HepG2 (cell line): ENCODE results near the gene GRAMD1B. TPM values are rescaled to one million over a fixed set of nuclear protein-coding genes. Genes with fewer than 3 reads are reported as not detected.

Experiments used
- ATAC-seq: fragments of 200-7000 bp; cut with Tn5 transposase; 3 replicates; pipeline ENCODE4 v1.9.1; 2020; ENCODE audit warnings: mild to moderate bottlenecking, moderate library complexity
- BruUV-seq: library from RNA; stranded (reverse); fragments of 400-500 nt; replicated peaks from 2 replicates; lab custom pipeline; 2021; lab: Mats Ljungman, UMichigan
- CTCF ChIA-PET: fragments of 300-600 bp; formaldehyde crosslinking; extraction: SDS; loops from one replicate; lab custom pipeline; 2021; ENCODE audit warnings: low total read pairs, inconsistent platforms, low intra/inter-chr PET ratio; lab: Yijun Ruan, JAX
- POLR2A ChIA-PET: fragments of 350-600 bp; sonication (Branson Sonifier 250); formaldehyde crosslinking; loops from one replicate; lab custom pipeline; 2020; ENCODE audit warnings: antibody characterized with exemption, inconsistent platforms; lab: Yijun Ruan, JAX
- DNase-seq: peaks from one replicate; pipeline ENCODE4 v3.0.0-alpha.2; 2015; ENCODE audit warnings: low spot score
- FAIRE-seq: peaks from 3 replicates; lab custom pipeline; 2011; peaks lifted over from hg19 to GRCh38; lab: Jason Lieb, UNC
- H2AFZ ChIP-seq: one replicate; pipeline ENCODE4 v1.6.1; 2011; ENCODE audit warnings: low read length, inconsistent platforms
- H3K27ac ChIP-seq: fragments of 300-600 bp; 3 replicates; pipeline ENCODE4 v1.8.0; 2011; ENCODE audit warnings: mixed run types, mild to moderate bottlenecking, mixed read lengths, low read length, inconsistent platforms; ENCODE audit not compliant: insufficient read depth; ENCODE audit errors: extremely low read length
- H3K27me3 ChIP-seq, 2 experiments: fragments of 200-600 bp in 1 of 2; 2 replicates in 1 of 2; 3 replicates in 1 of 2; pipeline versions ENCODE4 v1.6.0 to v1.8.0; 2011; ENCODE audit warnings: low read length in 2 of 2, mild to moderate bottlenecking in 2 of 2, moderate library complexity in 2 of 2, inconsistent platforms in 1 of 2; ENCODE audit not compliant: insufficient read depth in 2 of 2, control insufficient read depth in 1 of 2
- H3K36me3 ChIP-seq, 2 experiments: fragments of 200-600 bp in 1 of 2; replicated peaks in 1 of 2; 2 replicates in 1 of 2; 3 replicates in 1 of 2; pipeline versions ENCODE4 v1.5.1 to v1.8.0; 2011; ENCODE audit warnings: low read length in 2 of 2, inconsistent platforms in 1 of 2; ENCODE audit not compliant: insufficient read depth in 2 of 2, control insufficient read depth in 1 of 2
- H3K4me1 ChIP-seq: 2 replicates; pipeline ENCODE4 v1.5.1; 2012; ENCODE audit warnings: low read length, inconsistent platforms; ENCODE audit not compliant: insufficient read depth
- H3K4me2 ChIP-seq: 2 replicates; pipeline ENCODE4 v1.6.0; 2011; ENCODE audit warnings: low read depth, low read length, inconsistent platforms
- H3K4me3 ChIP-seq, 3 experiments: fragments of 200-600 bp in 1 of 3; sonication (generic), shearing (Covaris generic) in 1 of 3; replicated peaks in 1 of 3; 2 replicates each; pipeline ENCODE4 v1.5.1; 2011 to 2016; ENCODE audit warnings: low read length in 3 of 3, inconsistent platforms in 2 of 3, low read depth in 2 of 3, mild to moderate bottlenecking in 2 of 3, control low read depth in 1 of 3, mixed read lengths in 1 of 3; ENCODE audit not compliant: insufficient read depth in 1 of 3
- H3K79me2 ChIP-seq: one replicate; pipeline ENCODE4 v1.6.1; 2011; ENCODE audit warnings: low read length, inconsistent platforms; ENCODE audit not compliant: insufficient read depth
- H3K9ac ChIP-seq: 2 replicates; pipeline ENCODE4 v1.6.0; 2011; ENCODE audit warnings: mild to moderate bottlenecking, low read depth, low read length, inconsistent platforms; ENCODE audit not compliant: insufficient read depth
- H3K9me3 ChIP-seq: 2 replicates; pipeline ENCODE4 v1.5.1; 2012; ENCODE audit warnings: mild to moderate bottlenecking, low read length
- H4K20me1 ChIP-seq: 2 replicates; pipeline ENCODE4 v1.6.0; 2011; ENCODE audit warnings: inconsistent platforms, mild to moderate bottlenecking, low read length, moderate library complexity; ENCODE audit not compliant: insufficient read depth
- GATAD1 ChIP-seq: IDR thresholded peaks from 2 replicates; pipeline ENCODE4 v1.6.1; 2016; ENCODE audit warnings: missing genetic modification reagents, missing compliant biosample characterization
- HOXA9 ChIP-seq: sonication (generic); formaldehyde crosslinking; IDR thresholded peaks from 2 replicates; pipeline ENCODE4 v1.8.1; 2022; ENCODE audit warnings: missing genetic modification reagents, mild to moderate bottlenecking, moderate library complexity, borderline replicate concordance
- KAT7 ChIP-seq: IDR thresholded peaks from 2 replicates; pipeline ENCODE4 v1.6.1; 2018; ENCODE audit warnings: borderline replicate concordance, missing compliant biosample characterization
- KLF12 ChIP-seq: sonication (generic); formaldehyde crosslinking; IDR thresholded peaks from 2 replicates; pipeline ENCODE4 v1.4.0; 2020; ENCODE audit warnings: missing genetic modification reagents, borderline replicate concordance
- MYNN ChIP-seq: sonication (generic); formaldehyde crosslinking; IDR thresholded peaks from 2 replicates; pipeline ENCODE4 v1.4.0; 2020; ENCODE audit warnings: mild to moderate bottlenecking, low read depth, missing genetic modification reagents
- NBN ChIP-seq: fragments of 450-650 bp; conservative IDR thresholded peaks from 2 replicates; pipeline ENCODE4 v1.6.1; 2017
- NPAS2 ChIP-seq: sonication (generic); formaldehyde crosslinking; IDR thresholded peaks from 2 replicates; pipeline ENCODE4 v1.8.0; 2022; ENCODE audit warnings: mild to moderate bottlenecking, missing genetic modification reagents, borderline replicate concordance
- ZBTB38 ChIP-seq: sonication (generic); formaldehyde crosslinking; IDR thresholded peaks from 2 replicates; pipeline ENCODE4 v1.5.1; 2020; ENCODE audit warnings: mild to moderate bottlenecking, missing genetic modification reagents
- ZNF331 ChIP-seq: sonication (generic); formaldehyde crosslinking; IDR thresholded peaks from 2 replicates; pipeline ENCODE4 v1.4.0; 2020; ENCODE audit warnings: missing genetic modification reagents
- ZNF615 ChIP-seq: sonication (generic); formaldehyde crosslinking; IDR thresholded peaks from 2 replicates; pipeline ENCODE4 v1.5.0; 2020; ENCODE audit warnings: mild to moderate bottlenecking, missing genetic modification reagents, borderline replicate concordance
- ZNF713 ChIP-seq: sonication (generic); formaldehyde crosslinking; IDR thresholded peaks from 2 replicates; pipeline ENCODE4 v1.4.0; 2020; ENCODE audit warnings: mild to moderate bottlenecking, missing genetic modification reagents
- ZNF850 ChIP-seq: sonication (generic); formaldehyde crosslinking; conservative IDR thresholded peaks from 2 replicates; pipeline ENCODE4 v1.9.0; 2021; ENCODE audit warnings: mild to moderate bottlenecking, missing genetic modification reagents
- WGBS: methylation state at CpG from one replicate; pipeline ENCODE4 v1.1.6; 2017; ENCODE audit warnings: low lambda C conversion rate; 5-methylcytosine and 5-hydroxymethylcytosine counted together
- in situ Hi-C: cut with HindIII; loops from 2 replicates; pipeline ENCODE4 v1.10.0; 2017; ENCODE audit warnings: low pct_unique_long_range_greater_than_20kb; ENCODE audit not compliant: extremely low pct_ligation_motif_present
- intact Hi-C: fragments of 100-400 bp; cut with micrococcal nuclease; formaldehyde crosslinking; loops from one replicate; pipeline ENCODE4 v1.10.0; 2022; ENCODE audit not compliant: unreplicated experiment
- polyA plus RNA-seq, 8 experiments: library from polyadenylated mRNA; depleted of rRNA in 3 of 8; stranded (reverse) in 7 of 8; unstranded in 1 of 8; fragments of >200 nt; fragmentation: Illumina TruSeq in 4 of 8; extraction: Trizol in 4 of 8; gene quantifications; 2 replicates each; pipeline versions ENCODE4 v1.2.1 to v1.2.3, GENCODE V29; 2011 to 2016; ENCODE audit warnings: low read depth in 4 of 8, missing spikeins in 1 of 8, mixed read lengths in 1 of 8; ENCODE audit not compliant: insufficient read depth in 1 of 8
- total RNA-seq, 5 experiments: library from RNA; depleted of rRNA; stranded (reverse); fragments of >200 nt; fragmentation: Illumina TruSeq; extraction: Trizol; gene quantifications; 2 replicates each; pipeline ENCODE4 v1.2.3, GENCODE V29; 2016; ENCODE audit warnings: low read depth in 1 of 5
- TF ChIP-seq, protein P1 (sequence below): sonication (generic); formaldehyde crosslinking; IDR thresholded peaks from 2 replicates; pipeline ENCODE4 v1.4.0; 2020; ENCODE audit warnings: mild to moderate bottlenecking, low read depth, missing genetic modification reagents
- TF ChIP-seq, protein P2 (sequence below): IDR thresholded peaks from 2 replicates; pipeline ENCODE4 v1.6.1; 2016
- TF ChIP-seq, protein P3 (sequence below): sonication (generic); formaldehyde crosslinking; IDR thresholded peaks from 2 replicates; pipeline ENCODE4 v1.8.0; 2022; ENCODE audit warnings: missing genetic modification reagents, low read depth, mild to moderate bottlenecking, borderline replicate concordance
- TF ChIP-seq, protein P4 (sequence below): sonication (generic); formaldehyde crosslinking; IDR thresholded peaks from 2 replicates; pipeline ENCODE4 v1.4.0; 2020; ENCODE audit warnings: missing genetic modification reagents
- TF ChIP-seq, protein P5 (sequence below), 2 experiments: fragments of 450-650 bp in 1 of 2; sonication (generic) in 1 of 2; formaldehyde crosslinking; IDR thresholded peaks; 2 replicates each; pipeline versions ENCODE4 v1.5.0 to v1.8.0; 2020 to 2022; ENCODE audit warnings: mild to moderate bottlenecking in 1 of 2, missing genetic modification reagents in 1 of 2

GRAMD1B gene
- total and polyA plus RNA-seq, 2 of the 13 experiments (the other 11 are each of a cell fraction or from before 2014, with no cell fraction given), result 0.12 TPM; not detected in 1

DNA sequence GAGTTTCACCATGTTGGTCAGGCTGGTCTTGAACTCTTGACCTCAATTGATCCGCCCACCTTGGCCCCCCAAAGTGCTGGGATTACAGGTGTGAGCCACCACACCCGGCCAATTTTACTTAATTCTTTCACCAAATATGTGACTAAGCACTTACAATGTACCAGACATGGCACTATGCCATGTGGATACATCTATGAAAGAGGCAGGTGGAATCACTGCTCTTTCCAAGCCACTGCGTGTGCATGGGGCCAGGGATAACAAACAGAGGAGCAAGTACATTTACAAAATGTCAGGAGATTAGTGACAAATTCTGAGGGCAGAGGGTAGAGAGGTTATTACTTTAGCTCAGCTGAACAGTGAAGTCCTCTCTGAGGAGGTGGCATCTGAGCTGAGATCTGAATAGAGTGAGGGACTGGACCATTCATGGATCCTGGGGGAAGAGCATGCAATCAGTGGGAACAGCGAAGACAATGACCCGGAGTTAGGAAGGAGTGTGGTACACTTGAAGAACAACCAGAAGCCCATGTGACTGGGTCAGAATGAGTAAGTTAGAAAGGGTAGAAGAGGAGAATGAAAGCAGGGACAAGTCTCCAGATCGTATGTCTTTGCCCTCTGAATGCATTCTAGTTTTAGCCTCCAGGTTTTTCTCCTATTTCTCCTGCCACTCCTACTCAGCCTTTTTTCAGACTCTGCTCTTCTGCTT is 38.3 kb upstream of the GRAMD1B start:
- DNase-seq (no peak), ATAC-seq (no peak), FAIRE-seq (no peak)
- peaks cover 0 to 2% of the 10 kb centered on the region in 2 experiments; a peak in 1 of 5 replicates for H3K27me3 ChIP-seq
- no TSS peak for BruUV-seq
- no peak overlapping the region for H3K4me2 ChIP-seq
- H3K79me2 ChIP-seq, result no peaks in the 10 kb centered on the region
- H4K20me1 ChIP-seq, result no peaks in the 10 kb centered on the region
- H3K4me3 ChIP-seq, result no peak overlapping the region
- no peak overlapping the region for H3K27ac ChIP-seq
- no peak overlapping the region for H3K9ac ChIP-seq
- in situ Hi-C loops, result no loop called here
- intact Hi-C loops, result no loop called here
- no peaks in the 10 kb centered on the region for H3K36me3 ChIP-seq
- CTCF ChIA-PET, result no interaction called here
- H2AFZ ChIP-seq, result no peak overlapping the region
- no peaks in the 10 kb centered on the region for H3K4me1 ChIP-seq
- POLR2A ChIA-PET, result no interaction called here
- H3K9me3 ChIP-seq, result no peaks in the 10 kb centered on the region
- WGBS, result 17% methylated on average over 6 of the region's 6 CpGs
- TF ChIP-seq ZNF331 (CRISPR knock-in tag), result no peak
- TF ChIP-seq ZBTB38 (CRISPR knock-in tag), result no peak
- TF ChIP-seq, protein P1, sequence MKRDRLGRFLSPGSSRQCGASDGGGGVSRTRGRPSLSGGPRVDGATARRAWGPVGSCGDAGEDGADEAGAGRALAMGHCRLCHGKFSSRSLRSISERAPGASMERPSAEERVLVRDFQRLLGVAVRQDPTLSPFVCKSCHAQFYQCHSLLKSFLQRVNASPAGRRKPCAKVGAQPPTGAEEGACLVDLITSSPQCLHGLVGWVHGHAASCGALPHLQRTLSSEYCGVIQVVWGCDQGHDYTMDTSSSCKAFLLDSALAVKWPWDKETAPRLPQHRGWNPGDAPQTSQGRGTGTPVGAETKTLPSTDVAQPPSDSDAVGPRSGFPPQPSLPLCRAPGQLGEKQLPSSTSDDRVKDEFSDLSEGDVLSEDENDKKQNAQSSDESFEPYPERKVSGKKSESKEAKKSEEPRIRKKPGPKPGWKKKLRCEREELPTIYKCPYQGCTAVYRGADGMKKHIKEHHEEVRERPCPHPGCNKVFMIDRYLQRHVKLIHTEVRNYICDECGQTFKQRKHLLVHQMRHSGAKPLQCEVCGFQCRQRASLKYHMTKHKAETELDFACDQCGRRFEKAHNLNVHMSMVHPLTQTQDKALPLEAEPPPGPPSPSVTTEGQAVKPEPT (CRISPR knock-in tag), result no peak
- no peak for TF ChIP-seq MYNN (CRISPR knock-in tag)
- TF ChIP-seq, protein P2, sequence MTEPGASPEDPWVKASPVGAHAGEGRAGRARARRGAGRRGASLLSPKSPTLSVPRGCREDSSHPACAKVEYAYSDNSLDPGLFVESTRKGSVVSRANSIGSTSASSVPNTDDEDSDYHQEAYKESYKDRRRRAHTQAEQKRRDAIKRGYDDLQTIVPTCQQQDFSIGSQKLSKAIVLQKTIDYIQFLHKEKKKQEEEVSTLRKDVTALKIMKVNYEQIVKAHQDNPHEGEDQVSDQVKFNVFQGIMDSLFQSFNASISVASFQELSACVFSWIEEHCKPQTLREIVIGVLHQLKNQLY, result no peak
- TF ChIP-seq, protein P3, sequence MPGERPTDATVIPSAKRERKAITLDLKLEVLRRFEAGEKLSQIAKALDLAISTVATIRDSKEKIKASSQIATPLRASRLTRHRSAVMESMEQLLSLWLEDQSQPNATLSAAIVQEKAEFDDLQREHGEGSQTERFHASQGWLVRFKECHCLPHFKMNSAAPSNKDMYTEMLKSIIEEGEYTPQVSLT (CRISPR knock-in tag), result no peak
- TF ChIP-seq KAT7 (CRISPR knock-in tag), result no peak
- TF ChIP-seq KLF12 (CRISPR knock-in tag), result no peak
- TF ChIP-seq ZNF615, result no peak
- TF ChIP-seq, protein P4, sequence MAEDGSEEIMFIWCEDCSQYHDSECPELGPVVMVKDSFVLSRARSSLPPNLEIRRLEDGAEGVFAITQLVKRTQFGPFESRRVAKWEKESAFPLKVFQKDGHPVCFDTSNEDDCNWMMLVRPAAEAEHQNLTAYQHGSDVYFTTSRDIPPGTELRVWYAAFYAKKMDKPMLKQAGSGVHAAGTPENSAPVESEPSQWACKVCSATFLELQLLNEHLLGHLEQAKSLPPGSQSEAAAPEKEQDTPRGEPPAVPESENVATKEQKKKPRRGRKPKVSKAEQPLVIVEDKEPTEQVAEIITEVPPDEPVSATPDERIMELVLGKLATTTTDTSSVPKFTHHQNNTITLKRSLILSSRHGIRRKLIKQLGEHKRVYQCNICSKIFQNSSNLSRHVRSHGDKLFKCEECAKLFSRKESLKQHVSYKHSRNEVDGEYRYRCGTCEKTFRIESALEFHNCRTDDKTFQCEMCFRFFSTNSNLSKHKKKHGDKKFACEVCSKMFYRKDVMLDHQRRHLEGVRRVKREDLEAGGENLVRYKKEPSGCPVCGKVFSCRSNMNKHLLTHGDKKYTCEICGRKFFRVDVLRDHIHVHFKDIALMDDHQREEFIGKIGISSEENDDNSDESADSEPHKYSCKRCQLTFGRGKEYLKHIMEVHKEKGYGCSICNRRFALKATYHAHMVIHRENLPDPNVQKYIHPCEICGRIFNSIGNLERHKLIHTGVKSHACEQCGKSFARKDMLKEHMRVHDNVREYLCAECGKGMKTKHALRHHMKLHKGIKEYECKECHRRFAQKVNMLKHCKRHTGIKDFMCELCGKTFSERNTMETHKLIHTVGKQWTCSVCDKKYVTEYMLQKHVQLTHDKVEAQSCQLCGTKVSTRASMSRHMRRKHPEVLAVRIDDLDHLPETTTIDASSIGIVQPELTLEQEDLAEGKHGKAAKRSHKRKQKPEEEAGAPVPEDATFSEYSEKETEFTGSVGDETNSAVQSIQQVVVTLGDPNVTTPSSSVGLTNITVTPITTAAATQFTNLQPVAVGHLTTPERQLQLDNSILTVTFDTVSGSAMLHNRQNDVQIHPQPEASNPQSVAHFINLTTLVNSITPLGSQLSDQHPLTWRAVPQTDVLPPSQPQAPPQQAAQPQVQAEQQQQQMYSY, result no peak
- TF ChIP-seq NBN, result no peak
- no peak for TF ChIP-seq HOXA9 (CRISPR knock-in tag)
- TF ChIP-seq NPAS2 (CRISPR knock-in tag), result no peak
- TF ChIP-seq ZNF850 (CRISPR knock-in tag), result no peak
- TF ChIP-seq, protein P5, sequence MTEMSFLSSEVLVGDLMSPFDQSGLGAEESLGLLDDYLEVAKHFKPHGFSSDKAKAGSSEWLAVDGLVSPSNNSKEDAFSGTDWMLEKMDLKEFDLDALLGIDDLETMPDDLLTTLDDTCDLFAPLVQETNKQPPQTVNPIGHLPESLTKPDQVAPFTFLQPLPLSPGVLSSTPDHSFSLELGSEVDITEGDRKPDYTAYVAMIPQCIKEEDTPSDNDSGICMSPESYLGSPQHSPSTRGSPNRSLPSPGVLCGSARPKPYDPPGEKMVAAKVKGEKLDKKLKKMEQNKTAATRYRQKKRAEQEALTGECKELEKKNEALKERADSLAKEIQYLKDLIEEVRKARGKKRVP (CRISPR knock-in tag; IDR thresholded peaks at IDR 0.05), result no peak
- no peak for TF ChIP-seq ZNF713 (CRISPR knock-in tag)
- no peak for TF ChIP-seq GATAD1 (CRISPR knock-in tag)
